UCSD-AML1 (cell line): ENCODE measurements around the gene CACNA1D.
A peak's percentile ranks its signal among the peaks of the same experiment; 100 is the strongest.

Source experiments
- DNase-seq: peaks from one replicate; lab custom pipeline; 2025; ENCODE audit not compliant: unreplicated experiment; lab: John Stamatoyannopoulos, UW

CACNA1D gene

DNA sequence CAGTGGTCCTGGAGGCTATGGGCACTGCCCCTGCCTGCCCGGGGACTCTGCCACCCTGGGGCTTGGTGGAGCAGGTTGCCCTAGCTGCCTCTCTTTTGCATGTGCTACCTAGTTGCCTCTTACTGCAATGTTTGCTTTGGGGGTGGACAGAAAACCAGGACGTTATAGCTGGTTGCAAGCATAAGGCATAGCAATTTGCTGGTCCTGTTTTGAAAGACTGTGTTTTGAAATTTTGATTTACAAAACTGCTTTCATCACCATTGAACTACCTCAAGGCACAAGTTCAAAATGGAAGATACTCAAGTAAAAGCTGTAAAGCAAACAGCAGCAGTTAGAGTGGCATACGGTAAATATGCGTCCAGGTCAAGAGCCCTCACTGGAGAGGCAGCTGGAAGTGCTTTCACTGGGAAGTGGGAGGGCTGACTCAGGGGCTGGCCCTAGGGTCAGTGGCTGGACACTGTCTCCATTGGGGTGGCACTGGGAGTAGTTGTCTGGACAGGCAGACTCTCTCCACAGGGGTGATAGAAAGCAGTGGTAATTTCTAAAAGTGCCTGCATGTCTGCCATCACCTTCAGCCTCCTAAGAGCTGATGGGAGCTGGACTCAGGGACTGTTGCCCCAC lies 213.7 kb downstream of the CACNA1D start:
- DNase-seq = no peak

DNA sequence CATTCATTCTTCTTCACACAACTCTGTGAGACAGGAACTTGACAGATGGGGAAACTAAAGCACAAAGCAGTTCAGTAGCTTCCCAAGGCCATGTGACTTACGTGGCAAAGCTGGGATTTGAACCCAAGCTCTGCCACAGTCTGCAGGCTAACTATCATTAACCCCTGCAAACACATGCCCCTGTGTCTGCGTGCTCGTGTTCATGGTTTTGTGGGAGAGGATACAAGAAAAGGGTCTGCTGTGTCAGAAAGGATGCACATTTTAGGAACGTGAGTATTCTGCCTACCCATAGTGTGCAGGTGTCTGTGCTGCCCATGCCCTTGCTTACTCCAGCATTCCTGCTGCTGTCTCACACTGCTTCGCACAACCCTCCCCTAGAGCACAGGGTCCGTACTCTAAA lies 214.8 kb downstream of the CACNA1D start:
- DNase-seq = no peak

DNA sequence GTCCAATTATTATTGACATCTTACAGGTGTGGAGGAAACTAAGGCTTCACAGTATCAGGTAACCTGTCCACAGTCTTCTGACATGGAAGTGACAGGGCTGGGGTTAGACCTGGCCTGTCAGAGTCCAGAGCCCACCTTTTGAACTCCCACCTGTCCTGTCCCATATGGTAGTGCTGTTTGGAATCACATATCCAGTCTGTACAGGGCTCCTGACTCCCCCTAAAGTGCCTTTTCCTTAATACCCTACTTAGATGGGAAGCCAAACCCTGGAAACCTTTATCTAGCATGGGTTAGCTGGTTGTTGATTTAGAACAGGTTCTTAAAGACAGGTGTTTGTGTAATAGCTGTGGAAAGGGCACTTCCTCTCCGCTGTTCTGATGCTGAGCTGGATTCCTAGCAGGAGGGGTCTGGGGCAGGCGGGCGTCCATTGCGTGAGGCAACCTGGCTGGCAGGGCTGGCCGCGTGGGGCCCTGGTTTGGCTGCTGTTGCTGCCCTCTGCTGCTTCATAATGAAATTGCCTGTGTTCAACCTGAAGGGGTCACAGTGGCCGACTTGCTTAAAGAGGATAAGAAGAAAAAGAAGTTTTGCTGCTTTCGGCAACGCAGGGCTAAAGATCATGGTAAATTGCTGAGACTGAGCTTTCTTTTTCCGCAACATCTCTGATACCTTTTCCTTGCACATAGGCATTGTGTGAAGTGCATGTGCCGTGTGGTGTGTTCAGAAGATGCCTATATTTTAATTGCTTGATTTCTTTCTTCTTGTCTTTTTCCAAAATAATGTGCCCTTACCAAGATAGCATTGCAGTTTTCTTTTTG lies 215.7 kb downstream of the CACNA1D start:
- peak; percentile 69 for DNase-seq

DNA sequence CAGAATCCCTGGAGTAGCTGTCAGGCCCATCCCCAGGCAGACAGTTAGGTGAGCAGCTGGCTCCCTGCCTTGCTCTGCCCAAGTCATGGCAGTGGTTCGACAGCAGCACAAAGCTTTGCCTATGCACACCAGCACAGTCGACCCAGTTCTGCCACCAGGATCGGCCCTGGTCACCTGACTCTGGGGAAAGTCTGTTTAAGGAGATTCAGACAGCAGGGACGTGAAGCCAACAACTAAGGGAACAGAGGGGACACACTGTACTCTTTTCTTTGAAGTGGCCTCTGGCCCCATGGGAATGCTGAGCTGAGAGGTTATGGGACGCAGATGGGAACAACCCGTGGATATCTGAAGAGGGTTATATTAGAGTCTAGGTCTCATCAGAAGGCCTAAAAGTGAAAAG lies 217.0 kb downstream of the CACNA1D start:
- no peak for DNase-seq

DNA sequence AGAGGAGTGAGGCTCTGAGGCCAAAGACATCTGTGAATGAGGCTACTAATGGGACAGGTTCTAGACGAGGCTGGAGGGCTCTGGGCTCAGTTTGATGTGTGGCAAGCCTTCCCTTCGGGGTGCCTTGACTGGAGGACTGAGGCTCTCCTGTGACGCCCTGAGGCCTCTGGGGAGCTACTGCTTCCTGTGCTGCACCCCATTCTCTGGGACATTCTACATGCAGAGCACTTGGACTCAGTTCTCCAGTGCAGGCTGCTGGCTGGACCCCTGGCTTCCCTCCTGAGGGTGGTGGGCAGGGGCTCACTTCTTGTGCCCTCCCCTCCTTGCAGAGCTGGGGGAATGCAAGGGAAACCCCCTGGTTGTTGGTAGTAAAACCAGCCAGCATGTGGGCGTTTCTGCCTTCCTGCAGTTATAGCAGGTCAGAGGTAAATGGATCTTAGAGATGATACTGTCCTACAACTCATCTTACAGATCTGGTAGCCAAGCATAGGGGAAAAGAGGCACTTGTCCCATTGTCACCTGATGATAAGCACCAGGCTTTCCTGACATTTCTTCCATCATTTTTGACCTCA lies 218.5 kb downstream of the CACNA1D start:
- no peak for DNase-seq

DNA sequence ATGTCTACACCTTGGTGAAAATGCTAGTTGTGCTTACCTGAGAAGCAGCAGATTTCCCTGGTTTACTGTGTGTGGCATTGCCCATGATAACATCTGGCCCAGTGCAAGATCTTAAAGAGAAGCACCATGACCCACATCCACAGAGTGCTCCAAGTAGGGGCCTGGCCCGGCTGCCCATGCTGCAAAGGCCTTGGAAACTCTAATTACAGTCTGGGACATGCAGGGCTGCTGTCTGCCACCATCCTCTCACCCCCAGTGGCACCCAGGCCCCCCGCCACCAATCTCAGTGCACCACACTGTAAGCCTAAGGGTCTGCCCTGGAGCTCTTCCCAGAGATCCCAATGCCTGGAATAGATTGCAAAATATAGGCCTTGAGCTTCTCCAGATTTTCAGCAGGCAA lies 219.2 kb downstream of the CACNA1D start:
- DNase-seq = no peak

DNA sequence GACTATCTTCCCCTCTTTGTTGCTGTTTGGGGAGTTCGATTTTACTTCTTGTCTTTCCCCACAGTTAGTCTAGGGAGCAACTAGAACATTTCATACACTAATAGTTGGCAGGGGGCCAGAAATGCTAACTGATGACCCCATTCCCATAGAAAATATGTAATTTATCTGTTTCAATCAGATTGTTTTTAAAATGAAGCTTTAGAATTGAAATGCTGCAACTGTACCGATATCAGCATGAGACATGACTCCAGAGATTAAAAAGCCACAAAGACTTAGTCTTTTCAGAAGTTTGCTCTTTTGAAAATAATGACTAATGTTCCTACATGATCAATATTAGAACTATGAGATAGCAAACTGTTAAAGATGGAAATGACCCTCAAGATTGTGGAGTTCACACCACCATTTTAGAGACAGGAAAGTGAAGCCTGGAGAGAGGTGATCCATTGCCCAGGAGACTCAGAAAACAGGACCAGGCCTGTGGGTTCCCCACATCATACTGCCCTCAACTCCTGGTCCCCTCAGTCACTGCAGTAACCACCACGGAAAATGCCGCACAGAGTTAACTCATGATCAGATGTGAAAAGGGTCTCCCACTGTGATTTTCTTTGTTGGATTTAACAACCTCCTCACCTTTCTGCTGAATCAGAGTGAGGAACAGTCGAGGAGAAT lies 221.5 kb downstream of the CACNA1D start:
- DNase-seq = no peak

DNA sequence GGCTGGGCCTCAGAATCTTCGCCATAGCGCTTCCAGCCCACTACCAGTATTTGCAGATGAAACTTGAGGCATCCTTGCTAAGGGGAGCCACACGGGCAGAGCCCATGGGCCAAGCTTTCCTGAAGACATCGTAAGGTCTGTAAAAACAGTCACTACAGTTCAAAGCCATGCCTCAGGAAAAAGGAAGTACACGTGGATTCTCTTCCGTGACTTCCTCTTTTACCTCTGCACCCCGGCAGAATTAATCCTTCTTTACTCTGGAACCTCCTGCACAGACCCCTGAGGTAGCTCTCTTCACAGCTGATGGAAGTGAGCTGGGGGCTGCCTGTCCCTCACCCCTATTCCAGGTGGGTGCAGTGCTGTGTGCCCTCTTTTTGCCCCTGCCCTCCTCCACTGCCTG lies 222.6 kb downstream of the CACNA1D start:
- no peak for DNase-seq

DNA sequence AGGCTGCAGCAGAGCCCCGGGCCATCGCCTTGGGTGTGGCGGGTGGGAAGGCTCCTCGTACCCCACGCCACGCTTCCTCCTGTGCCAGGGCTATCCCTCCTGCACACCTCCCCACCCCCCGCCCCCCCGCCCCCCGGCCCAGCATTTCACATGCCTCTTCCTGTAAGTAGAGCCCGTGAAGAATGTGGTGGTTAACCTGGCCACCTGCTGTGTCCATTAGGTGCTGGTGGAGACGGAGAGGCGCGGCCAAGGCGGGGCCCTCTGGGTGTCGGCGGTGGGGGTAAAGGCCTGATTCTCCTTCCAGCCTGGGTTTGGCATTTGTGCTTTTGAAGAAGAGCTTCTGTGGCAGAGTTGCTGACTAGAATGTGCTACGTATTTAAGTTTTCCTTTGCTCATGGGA lies 224.1 kb downstream of the CACNA1D start:
- no peak for DNase-seq

DNA sequence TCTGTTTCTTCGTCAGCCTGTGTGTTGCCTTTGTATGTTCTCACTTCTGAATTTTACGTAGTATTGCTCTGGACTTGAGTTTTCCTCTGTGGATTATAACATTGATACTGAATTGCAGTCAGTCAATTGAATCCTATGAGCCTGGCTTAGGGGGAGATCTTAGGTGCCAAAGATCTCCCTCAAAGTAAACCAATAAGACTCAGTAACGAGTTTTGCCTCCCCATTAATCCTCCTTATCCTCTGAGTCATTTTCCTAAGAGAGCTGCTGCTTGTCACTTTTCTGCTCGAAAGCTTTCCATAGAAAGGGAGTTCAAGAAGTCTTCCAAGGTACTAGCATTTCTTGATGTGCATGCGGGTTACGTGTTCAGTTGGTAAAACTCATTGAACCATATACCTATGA lies 225.4 kb downstream of the CACNA1D start:
- no peak for DNase-seq

DNA sequence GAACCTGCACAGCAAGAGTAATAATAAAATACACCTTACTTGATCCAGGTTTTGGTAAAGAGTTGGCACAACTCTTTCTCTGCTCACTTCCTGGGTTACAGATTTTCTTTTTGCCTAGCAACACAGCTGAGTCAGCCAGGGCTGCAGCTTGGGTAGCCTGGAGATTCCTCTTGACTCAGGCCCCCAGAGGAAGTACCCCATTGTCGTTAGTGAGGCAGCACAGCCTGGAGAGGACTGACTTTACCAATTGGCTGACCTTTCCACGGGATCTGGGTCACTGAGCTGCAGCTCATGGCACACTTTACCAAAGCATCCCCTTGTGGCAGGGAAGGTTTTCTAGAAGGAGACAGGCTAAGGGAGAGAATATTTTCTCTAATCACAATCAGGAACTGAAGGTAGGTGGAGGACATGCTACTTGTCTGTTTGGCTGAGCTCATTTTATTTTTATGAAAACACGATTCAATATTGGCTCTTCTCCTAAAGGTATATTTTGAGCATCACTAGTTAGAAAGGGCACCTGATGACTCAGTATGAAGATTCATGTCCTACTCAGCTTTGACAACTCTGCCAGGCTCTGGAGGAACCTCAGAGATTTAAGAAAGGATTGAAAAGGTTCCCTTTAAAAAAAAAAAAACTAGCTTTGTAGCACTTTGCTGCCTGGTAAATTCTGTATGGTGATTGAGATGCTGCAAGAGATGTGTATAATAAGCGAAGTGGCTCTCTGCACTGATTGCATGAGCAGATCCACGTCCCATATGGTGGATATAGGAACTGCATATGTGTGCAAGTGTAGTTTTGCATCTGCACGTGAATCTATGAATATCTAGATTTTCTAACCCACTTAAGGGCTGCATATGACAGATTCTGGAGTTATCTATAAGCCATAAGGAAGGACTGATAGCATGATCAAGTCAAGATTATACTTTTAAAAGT lies 227.0 kb downstream of the CACNA1D start:
- DNase-seq = no peak

DNA sequence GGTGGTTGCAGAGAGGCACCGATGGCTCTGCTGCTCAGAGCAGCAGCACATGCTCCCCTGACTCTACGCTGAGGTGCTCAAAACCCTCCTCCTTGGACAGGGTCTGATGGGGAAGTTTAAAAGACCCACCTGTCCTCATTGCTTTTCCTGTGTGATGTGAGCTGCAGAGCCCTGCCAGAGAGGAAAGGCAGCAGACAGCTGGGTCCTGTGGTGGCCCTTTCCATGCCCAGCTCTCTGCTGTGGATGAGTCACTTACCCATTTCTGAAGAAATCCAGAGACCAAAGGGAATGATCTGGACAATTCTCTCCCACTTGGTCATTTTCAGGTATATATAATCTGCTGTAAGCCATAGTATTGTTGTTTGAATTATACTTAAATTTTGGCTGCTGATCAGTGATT lies 230.2 kb downstream of the CACNA1D start:
- no peak for DNase-seq

DNA sequence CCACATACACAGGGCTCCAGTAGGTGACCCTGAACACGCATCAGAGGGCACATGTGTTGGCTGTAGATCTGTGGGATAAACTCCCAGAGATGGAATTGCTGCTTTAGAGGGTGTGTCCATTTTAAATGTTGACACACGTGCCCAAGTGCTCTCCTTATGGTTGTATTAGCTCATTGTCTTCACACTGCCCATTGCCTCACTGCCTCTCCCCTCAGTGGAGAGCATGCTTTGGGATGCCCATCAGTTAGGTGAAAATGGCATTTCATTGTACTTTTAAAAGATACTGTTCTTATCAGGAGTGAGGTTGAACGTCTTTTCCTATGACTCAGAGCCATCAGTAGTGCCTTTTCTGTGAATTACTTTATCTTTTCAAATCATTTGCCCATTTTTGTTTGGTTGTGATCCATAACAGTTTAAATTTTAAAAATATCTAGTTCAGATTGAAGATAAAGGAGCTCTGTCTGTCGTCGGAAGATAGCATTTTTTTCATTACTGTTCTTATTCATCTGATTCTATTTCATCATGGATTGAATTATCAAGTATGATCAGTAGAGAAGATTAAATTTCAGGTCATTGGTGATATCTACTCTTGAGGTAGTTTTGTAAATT lies 231.1 kb downstream of the CACNA1D start:
- DNase-seq = no peak

DNA sequence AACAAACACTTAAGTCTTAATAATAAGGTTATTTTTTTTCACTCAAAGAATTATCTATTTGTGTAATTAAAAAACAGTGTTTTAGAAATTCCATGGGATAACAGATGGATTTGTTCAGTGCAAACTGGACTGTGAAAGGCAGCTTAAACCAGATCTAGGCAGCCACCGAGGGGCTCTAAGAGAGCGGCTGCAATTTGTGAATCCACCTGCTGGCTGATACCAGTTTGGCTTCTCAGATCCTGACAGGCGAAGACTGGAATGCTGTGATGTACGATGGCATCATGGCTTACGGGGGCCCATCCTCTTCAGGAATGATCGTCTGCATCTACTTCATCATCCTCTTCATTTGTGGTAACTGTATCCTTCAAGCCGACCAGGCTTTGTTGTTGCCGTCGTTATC lies 232.2 kb downstream of the CACNA1D start:
- DNase-seq = no peak

DNA sequence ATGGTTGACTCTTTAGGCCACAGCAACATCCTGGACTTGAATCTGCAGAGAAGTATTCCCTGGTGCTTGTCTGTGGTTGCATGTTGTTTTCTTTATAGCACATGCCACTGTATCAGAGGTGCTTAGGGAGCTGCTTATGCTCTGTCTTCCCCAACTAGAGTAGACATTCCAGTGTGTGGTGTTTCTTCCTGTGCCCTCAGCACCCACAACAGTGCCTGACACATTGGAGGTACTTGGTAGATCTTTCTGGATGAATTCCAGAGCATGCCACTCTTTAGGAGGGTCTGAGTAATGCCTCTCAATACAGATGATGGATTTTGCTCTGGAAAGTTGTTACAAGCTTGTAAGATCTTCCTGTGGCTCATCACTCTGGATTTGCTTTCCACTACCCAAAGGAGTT lies 234.2 kb downstream of the CACNA1D start:
- DNase-seq = no peak

DNA sequence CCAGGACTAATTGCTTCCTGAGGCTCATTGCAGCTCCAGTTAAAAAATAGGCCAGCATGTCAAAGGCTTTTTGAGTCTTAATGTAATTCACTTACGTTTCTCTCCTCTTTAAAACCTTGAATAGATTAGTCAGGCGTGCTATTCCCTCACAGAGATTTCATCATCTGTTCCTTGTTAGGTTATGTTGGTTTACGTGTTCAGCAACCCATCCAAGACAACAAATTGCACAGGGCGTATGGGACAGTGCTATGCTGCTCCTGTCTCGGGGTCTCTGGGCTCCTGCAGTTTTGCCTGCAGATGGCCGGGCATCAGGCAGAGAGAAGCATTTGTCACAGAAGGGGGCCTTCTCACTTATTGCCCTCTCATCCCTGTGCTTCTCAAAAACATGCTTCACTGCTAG lies 234.7 kb downstream of the CACNA1D start:
- DNase-seq = no peak

DNA sequence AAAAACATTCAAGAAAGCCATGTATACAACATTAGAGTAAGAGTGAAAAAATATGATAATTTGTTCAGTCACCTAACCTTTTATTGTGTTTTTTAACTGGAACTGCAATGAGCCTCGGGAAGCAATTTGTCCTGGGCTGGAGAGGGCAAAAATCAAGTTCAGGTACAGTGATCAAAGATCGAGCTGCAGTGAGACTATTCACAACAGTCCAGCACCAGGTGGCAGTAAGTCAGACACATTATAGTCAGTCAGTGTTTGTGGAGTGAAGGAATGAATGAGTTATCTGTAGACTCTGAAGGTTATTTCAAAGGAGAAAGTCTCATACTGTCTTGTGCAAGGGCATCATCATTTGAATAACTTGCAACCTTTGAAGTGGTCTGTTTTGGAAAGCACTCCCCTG lies 235.2 kb downstream of the CACNA1D start:
- no peak for DNase-seq

DNA sequence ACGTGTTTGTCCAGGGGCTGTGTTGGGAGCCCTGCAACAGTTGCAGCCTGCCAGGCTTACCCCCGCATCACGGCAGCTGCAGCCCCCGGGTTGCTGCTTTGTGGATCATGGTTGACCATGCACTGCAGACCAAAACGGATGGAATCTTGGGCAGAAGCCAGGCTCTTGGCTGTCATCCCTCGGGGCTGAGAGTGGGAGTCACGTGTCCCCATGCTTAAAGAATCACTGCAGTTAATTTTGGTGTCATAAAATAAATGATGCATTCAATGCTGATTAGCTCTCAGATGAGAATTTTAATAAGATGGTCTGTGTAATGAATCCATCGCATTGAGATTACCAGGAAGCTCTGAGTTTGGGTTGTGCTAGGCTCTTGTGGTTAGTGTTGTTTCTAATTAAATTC lies 236.2 kb downstream of the CACNA1D start:
- DNase-seq = no peak

DNA sequence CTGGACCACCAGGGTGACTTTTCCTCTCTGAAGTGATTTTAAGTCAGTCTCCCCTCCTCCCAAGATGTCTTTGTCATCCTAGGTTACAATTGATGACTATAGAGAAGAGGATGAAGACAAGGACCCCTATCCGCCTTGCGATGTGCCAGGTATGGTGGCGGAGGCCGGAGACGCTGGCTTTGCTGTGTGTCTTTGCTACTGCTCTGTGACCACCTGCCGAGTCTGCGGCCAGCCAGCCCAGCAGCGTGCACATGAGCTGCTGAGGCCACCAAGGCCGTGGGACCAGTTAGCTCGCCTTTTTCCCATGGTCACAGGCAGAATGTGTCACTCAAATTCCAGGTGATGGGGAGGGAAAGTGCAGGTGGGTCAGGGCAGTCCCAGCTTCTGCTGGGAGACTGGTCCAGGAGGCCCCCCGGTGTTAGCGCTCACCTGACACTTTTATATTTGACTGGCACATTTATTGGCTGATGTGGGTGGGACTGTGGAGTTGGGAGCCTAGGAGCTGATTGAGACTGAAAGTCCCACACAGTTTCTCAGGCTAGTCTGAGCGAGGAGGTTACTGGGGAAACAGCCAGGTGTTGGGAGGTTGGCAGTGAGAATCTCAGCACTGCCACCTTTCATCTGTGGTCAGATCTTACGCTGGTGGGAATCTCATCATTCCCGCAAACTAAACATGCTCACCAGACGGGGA lies 237.7 kb downstream of the CACNA1D start:
- DNase-seq = no peak

DNA sequence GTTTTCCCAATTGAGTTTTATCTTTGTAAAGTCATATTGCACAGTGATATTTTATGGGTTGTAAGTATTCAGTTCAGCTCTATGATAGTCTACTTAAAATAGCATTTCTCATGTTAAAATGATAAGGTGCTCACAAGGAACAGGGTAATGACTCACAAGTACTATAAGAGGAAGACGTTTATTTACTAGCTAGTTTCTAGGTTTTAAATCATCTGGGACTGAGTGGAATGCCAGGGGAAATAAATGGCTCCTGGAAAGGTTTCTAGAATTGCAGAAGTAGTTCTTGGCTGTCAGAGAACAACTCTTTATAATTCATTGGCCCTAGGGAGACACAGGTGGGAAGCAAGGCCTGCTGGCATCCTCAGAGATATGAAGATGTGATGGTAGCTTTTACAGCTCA lies 239.0 kb downstream of the CACNA1D start:
- DNase-seq = no peak
